Lung (tissue), 12 donors: ENCODE results near the gene PODXL2. TPM values are rescaled to one million over a fixed set of nuclear protein-coding genes. Genes with fewer than 3 reads are reported as not detected.

ENCODE experiments used
- ATAC-seq: fragments of 200-7000 bp; cut with Tn5 transposase; one replicate; pipeline ENCODE4 v1.9.1; 2020; ENCODE audit warnings: moderate number of reproducible peaks; ENCODE audit not compliant: insufficient read depth, low FRiP score
- DNase-seq, 3 donors: peaks; one replicate each; pipeline ENCODE4 v3.0.0-alpha.2; 2013 to 2017
- H3K27ac ChIP-seq, 2 donors: one replicate each; pipeline ENCODE4 v1.5.1; 2013; ENCODE audit warnings: mild to moderate bottlenecking in 2 of 2, moderate library complexity in 2 of 2, control low read depth in 1 of 2, inconsistent platforms in 1 of 2, low read depth in 1 of 2, low read length in 1 of 2
- H3K27me3 ChIP-seq, 3 donors: one replicate each; pipeline ENCODE4 v1.5.1; 2013; ENCODE audit warnings: low read length in 2 of 3; ENCODE audit not compliant: control insufficient read depth in 3 of 3, insufficient read depth in 3 of 3
- H3K36me3 ChIP-seq, 4 donors: one replicate each; pipeline ENCODE4 v1.5.1; 2013; ENCODE audit warnings: low read length in 4 of 4, mild to moderate bottlenecking in 1 of 4, moderate library complexity in 1 of 4; ENCODE audit not compliant: control insufficient read depth in 4 of 4, insufficient read depth in 4 of 4
- H3K4me1 ChIP-seq, 5 donors: one replicate each; pipeline ENCODE4 v1.5.1; 2013; ENCODE audit warnings: low read length in 5 of 5, mild to moderate bottlenecking in 2 of 5, moderate library complexity in 1 of 5; ENCODE audit not compliant: control insufficient read depth in 5 of 5, insufficient read depth in 5 of 5
- H3K4me3 ChIP-seq: one replicate; pipeline ENCODE4 v1.5.1; 2013; ENCODE audit warnings: mild to moderate bottlenecking, control low read depth, moderate library complexity
- H3K9ac ChIP-seq, 2 donors: one replicate each; pipeline ENCODE4 v1.5.1; 2013; ENCODE audit warnings: low read length in 2 of 2, control low read depth in 1 of 2; ENCODE audit not compliant: insufficient read depth in 1 of 2
- H3K9me3 ChIP-seq, 4 donors: one replicate each; pipeline ENCODE4 v1.5.1; 2013; ENCODE audit warnings: low read length in 3 of 4, mild to moderate bottlenecking in 1 of 4, moderate library complexity in 1 of 4; ENCODE audit not compliant: control insufficient read depth in 4 of 4, insufficient read depth in 3 of 4
- WGBS, 2 donors: extraction: QIAGEN DNeasy Blood & Tissue Kit; methylation state at CpG; one replicate each; pipeline ENCODE4 v1.1.7; 2013; 5-methylcytosine and 5-hydroxymethylcytosine counted together
- polyA plus RNA-seq, 2 donors: library from polyadenylated mRNA; stranded (reverse); fragments of 200-250 nt; gene quantifications; one replicate each; pipeline ENCODE4 v1.2.1, GENCODE V29; 2013
- total RNA-seq, 2 donors: library from RNA; depleted of rRNA in 1 of 2; stranded (reverse); fragments of >200 nt in 1 of 2; gene quantifications; one replicate each; pipeline ENCODE4 v1.2.1, GENCODE V29; 2014 to 2021
- TF ChIP-seq, protein P1 (sequence below): IDR thresholded peaks from 2 replicates; pipeline ENCODE4 v1.5.1; 2012; ENCODE audit warnings: mild to moderate bottlenecking; ENCODE audit errors: control extremely low read depth, extremely low read depth
- donor health status: control.
- donor health status: control.
- donor health status: Bipolar disorder and iron deficiency.
- donor health status: healthy.
- donor health status: DM: yes; HTN: yes; CAD: no.

PODXL2 gene
- total and polyA plus RNA-seq, 4 donors = 3.1 to 7.3 (median 4.6) TPM

DNA sequence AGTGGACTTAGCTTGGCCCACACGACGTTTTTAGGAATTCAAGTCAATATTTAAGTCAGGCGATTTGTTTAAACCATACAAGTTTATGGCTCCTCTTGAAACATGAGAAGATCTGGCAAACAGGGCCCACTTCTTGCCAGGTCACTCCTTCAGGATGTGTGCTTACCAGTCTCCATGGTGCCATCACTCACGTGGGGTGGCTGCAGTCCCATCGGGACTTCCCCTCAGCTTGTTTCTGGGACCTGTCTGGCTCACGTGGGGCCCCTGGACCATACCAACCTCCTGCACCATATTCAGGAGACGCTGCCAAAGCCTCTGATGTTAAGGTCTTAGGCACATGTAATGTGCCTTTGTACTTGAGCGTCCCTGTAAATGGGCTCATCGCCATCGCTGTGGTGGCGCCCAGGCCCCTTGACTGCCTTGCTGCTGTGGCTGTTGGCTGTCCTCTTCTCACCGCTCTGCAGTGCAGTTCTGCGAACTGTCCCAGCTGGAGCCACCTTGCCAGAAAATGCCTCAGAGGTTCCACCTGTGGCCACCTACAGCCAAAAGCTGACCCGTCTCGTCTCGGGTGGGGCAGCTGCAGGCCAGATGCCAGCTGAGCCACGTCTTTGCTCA is 21.9 kb upstream of the PODXL2 start:
- TF ChIP-seq, protein P1, sequence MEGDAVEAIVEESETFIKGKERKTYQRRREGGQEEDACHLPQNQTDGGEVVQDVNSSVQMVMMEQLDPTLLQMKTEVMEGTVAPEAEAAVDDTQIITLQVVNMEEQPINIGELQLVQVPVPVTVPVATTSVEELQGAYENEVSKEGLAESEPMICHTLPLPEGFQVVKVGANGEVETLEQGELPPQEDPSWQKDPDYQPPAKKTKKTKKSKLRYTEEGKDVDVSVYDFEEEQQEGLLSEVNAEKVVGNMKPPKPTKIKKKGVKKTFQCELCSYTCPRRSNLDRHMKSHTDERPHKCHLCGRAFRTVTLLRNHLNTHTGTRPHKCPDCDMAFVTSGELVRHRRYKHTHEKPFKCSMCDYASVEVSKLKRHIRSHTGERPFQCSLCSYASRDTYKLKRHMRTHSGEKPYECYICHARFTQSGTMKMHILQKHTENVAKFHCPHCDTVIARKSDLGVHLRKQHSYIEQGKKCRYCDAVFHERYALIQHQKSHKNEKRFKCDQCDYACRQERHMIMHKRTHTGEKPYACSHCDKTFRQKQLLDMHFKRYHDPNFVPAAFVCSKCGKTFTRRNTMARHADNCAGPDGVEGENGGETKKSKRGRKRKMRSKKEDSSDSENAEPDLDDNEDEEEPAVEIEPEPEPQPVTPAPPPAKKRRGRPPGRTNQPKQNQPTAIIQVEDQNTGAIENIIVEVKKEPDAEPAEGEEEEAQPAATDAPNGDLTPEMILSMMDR = no peak
- Histone ChIP-seq H3K9me3 (no peaks in the 10 kb centered on the region), H3K27me3 (no peaks in the 10 kb centered on the region), H3K4me3 (no peak overlapping the region), H3K36me3 (peaks cover 0 to 45% (median 35%) of the 10 kb centered on the region in 4 donors), H3K27ac (no peak overlapping the region), H3K9ac (no peak overlapping the region), H3K4me1 (no peaks in the 10 kb centered on the region)
- 87 to 89% methylated on average over 17 of the region's 17 CpGs for WGBS, 2 donors
- no peak for DNase-seq
- no peak for ATAC-seq

DNA sequence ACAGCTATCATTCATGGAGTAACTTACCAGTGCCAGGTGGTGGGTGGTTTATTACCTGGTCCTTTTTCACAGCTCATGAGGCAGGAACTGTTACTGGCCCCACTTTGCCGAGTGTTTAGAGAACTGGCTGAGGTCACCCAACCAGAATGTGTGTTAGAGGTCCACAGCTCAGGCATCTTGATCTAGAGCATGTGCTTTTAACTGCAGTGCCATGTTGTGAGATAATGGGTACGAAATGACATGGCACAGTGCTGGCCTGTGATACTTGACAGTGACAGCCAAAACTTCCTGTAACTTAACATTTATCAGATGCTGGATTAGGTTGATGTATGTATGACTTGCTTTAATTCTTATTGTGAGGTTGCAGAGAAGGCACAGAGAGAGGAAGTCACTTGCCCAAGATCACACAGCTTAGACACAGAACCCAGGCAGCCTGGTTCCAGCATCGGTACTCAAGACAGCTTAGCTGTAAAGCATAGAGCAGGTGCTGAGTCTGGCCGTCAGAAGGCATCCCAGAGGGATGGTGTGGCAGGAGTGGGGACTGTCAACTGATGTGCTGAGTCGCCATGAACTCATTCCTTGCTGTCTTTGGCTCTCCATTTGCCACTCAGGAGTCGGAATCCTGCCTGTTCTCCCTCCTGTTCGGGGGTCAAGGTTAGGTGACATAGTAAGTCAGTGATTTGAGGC is 21.2 kb upstream of the PODXL2 start:
- WGBS, 2 donors = 83 to 91% methylated on average over 7 of the region's 7 CpGs
- no peaks in the 10 kb centered on the region for H3K27me3 ChIP-seq
- H3K4me3 ChIP-seq = no peak overlapping the region
- no peak overlapping the region for H3K9ac ChIP-seq
- TF ChIP-seq, protein P1 = no peak
- H3K36me3 ChIP-seq = peaks cover 0 to 45% (median 35%) of the 10 kb centered on the region in 4 donors
- no peaks in the 10 kb centered on the region for H3K9me3 ChIP-seq
- DNase-seq (no peak), ATAC-seq (no peak)
- no peaks in the 10 kb centered on the region for H3K4me1 ChIP-seq
- H3K27ac ChIP-seq = no peak overlapping the region

DNA sequence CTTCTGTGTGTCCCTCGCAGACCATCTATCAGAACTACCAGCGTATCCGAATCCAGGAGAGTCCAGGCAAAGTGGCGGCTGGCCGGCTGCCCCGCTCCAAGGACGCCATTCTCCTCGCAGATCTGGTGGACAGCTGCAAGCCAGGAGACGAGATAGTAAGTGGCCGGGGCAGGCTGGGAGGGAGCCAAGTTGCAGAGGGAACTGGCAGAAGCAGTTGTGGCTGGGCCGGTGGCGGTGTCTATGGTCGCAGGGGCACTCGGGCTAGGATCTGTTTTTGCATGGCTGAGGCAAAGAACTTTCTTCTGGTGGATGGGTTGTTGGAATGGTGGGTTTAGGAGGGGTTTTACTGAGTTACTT is 20.6 kb upstream of the PODXL2 start:
- Histone ChIP-seq H3K27ac (no peak overlapping the region), H3K9me3 (no peaks in the 10 kb centered on the region), H3K36me3 (peaks cover 0 to 45% (median 35%) of the 10 kb centered on the region in 4 donors), H3K4me1 (no peaks in the 10 kb centered on the region), H3K27me3 (no peaks in the 10 kb centered on the region), H3K9ac (no peak overlapping the region), H3K4me3 (no peak overlapping the region)
- WGBS, 2 donors = 61 to 90% methylated on average over 14 of the region's 14 CpGs
- DNase-seq = no peak
- ATAC-seq = no peak
- TF ChIP-seq, protein P1 = no peak
